K562 (cell line): ENCODE data around the gene CD19. TPM values are rescaled to one million over a fixed set of nuclear protein-coding genes. Genes with fewer than 3 reads are reported as not detected.

Experiments
- FOXJ2 ChIP-seq: fragments of 200-800 bp; sonication (Bioruptor generic); IDR thresholded peaks from 2 replicates; pipeline ENCODE4 v1.6.1; 2016; ENCODE audit warnings: missing genetic modification characterization, missing compliant biosample characterization
- FOXP1 ChIP-seq: sonication (generic); formaldehyde crosslinking; IDR thresholded peaks from 2 replicates; pipeline ENCODE4 v1.8.0; 2022; ENCODE audit warnings: mild to moderate bottlenecking, missing genetic modification reagents
- HCFC1 ChIP-seq: IDR thresholded peaks from 2 replicates; pipeline ENCODE4 v1.6.1; 2012; ENCODE audit warnings: low read depth, low read length, improper control_type of control experiment
- KAT8 ChIP-seq: fragments of 450-650 bp; IDR thresholded peaks from 2 replicates; pipeline ENCODE4 v1.6.1; 2016; ENCODE audit warnings: low read depth, mild to moderate bottlenecking
- LEF1 ChIP-seq: fragments of 450-650 bp; IDR thresholded peaks from 2 replicates; pipeline ENCODE4 v1.6.1; 2016; ENCODE audit warnings: mild to moderate bottlenecking
- MEIS2 ChIP-seq: fragments of 450-650 bp; IDR thresholded peaks from 2 replicates; pipeline ENCODE4 v1.6.1; 2014; ENCODE audit warnings: mild to moderate bottlenecking; ENCODE audit not compliant: partially characterized antibody
- MXI1 ChIP-seq: IDR thresholded peaks from 2 replicates; pipeline ENCODE4 v1.6.1; 2011; ENCODE audit warnings: low read depth, mild to moderate bottlenecking, improper control_type of control experiment, low read length
- MYC ChIP-seq, 2 experiments: fragments of 250-450 bp in 1 of 2; sonication (Bioruptor Pico) in 1 of 2; IDR thresholded peaks; 2 replicates each; pipeline versions ENCODE4 v1.5.1 to v1.6.1; 2012 to 2021; ENCODE audit warnings: low read depth in 2 of 2, borderline replicate concordance in 1 of 2, improper control_type of control experiment in 1 of 2, low read length in 1 of 2, mild to moderate bottlenecking in 1 of 2, moderate library complexity in 1 of 2
- POLR2AphosphoS5 ChIP-seq: IDR thresholded peaks from 2 replicates; pipeline ENCODE4 v1.6.1; 2011; ENCODE audit warnings: mild to moderate bottlenecking, low read depth, low read length, moderate library complexity; ENCODE audit not compliant: control insufficient read depth, insufficient read depth
- POLR2B ChIP-seq: fragments of 450-650 bp; IDR thresholded peaks from 2 replicates; pipeline ENCODE4 v1.6.1; 2018; ENCODE audit warnings: low read depth; ENCODE audit not compliant: partially characterized antibody
- ZNF324 ChIP-seq: fragments of 250-450 bp; sonication (Bioruptor Pico); IDR thresholded peaks from 2 replicates; pipeline ENCODE4 v1.4.0; 2020; ENCODE audit warnings: mild to moderate bottlenecking
- ZNF76 ChIP-seq: fragments of 250-450 bp; sonication (Bioruptor Pico); IDR thresholded peaks from 2 replicates; pipeline ENCODE4 v1.4.0; 2020; ENCODE audit warnings: mild to moderate bottlenecking, moderate library complexity, borderline replicate concordance
- ZZZ3 ChIP-seq: fragments of 450-650 bp; IDR thresholded peaks from 2 replicates; pipeline ENCODE4 v1.6.1; 2016; ENCODE audit warnings: antibody characterized with exemption, mild to moderate bottlenecking, moderate library complexity
- polyA plus RNA-seq, 8 experiments: library from polyadenylated mRNA; depleted of rRNA in 4 of 8; stranded (reverse) in 5 of 8; unstranded in 3 of 8; fragments of >200 nt; fragmentation: Nextera tagmentation in 2 of 8; fragmentation: Illumina TruSeq in 1 of 8; extraction: Ambion mirVana in 2 of 8; extraction: Trizol in 1 of 8; gene quantifications; 2 replicates each; pipeline versions ENCODE4 v1.2.1 to v1.2.3, GENCODE V29; 2011 to 2014; ENCODE audit warnings: inconsistent platforms in 1 of 8, missing spikeins in 1 of 8
- total RNA-seq, 7 experiments: library from RNA; depleted of rRNA in 6 of 7; stranded (reverse); fragments of >200 nt in 6 of 7; fragmentation: Illumina TruSeq in 2 of 7; extraction: Trizol in 2 of 7; gene quantifications; 2 replicates each; pipeline versions ENCODE4 v1.2.1 to v1.2.3, GENCODE V29; 2011 to 2021; ENCODE audit warnings: low replicate concordance in 1 of 7
- TF ChIP-seq, protein P1 (sequence below): sonication (generic); formaldehyde crosslinking; IDR thresholded peaks from 2 replicates; pipeline ENCODE4 v1.8.0; 2022; ENCODE audit warnings: missing genetic modification reagents, mild to moderate bottlenecking, moderate library complexity, borderline replicate concordance
- TF ChIP-seq, protein P2 (sequence below): fragments of 450-650 bp; IDR thresholded peaks from 2 replicates; pipeline ENCODE4 v1.6.1; 2018; ENCODE audit not compliant: partially characterized antibody
- TF ChIP-seq, protein P3 (sequence below): fragments of 450-650 bp; IDR thresholded peaks from 2 replicates; pipeline ENCODE4 v1.6.1; 2016; ENCODE audit warnings: antibody characterized with exemption
- TF ChIP-seq, protein P4 (sequence below): fragments of 450-650 bp; IDR thresholded peaks from 2 replicates; pipeline ENCODE4 v1.6.1; 2018; ENCODE audit warnings: mild to moderate bottlenecking, low read depth; ENCODE audit not compliant: partially characterized antibody

CD19 gene
- total and polyA plus RNA-seq, 9 of the 15 experiments (the other 6 are each of a cell fraction or from before 2014, with no cell fraction given): 0.27 to 3.7 (median 2.0) TPM; not detected in 1

DNA sequence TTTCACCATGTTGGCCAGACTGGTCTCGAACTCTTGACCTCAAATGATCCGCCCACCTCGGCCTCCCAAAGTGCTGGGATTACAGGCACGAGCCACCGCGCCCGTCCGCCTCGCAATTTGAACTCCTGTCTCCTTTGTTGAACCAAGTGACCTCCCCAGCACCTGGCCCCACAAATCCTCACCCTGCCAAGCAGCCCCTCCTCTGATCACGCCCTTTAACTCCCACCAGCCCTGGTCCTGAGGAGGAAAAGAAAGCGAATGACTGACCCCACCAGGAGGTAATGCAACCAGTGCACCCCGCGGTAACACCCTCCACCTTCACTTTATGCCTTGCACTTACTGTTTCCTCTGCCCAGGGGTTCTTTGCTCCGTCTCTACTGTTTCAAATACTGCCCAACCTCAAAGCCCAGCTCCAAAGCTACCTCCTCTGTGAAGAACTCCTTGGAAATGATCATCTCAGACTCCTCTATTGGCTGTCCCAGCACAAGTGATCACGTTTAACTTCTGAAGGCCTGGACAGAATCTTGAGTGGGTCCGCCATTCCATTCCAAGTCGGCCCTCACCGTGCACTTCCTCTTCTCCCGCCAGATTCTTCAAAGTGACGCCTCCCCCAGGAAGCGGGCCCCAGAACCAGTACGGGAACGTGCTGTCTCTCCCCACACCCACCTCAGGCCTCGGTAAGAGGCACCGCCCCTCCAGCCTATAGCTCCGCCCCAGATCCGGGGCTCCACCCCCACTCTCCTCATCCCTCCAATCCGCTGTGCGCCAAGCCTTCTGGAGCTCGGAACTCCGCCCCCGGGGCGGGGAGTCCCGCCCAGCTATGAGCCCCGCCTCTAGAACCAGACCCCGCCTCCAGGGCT lies 4.4 kb downstream of the CD19 start (continued):
- TF ChIP-seq, protein P1, sequence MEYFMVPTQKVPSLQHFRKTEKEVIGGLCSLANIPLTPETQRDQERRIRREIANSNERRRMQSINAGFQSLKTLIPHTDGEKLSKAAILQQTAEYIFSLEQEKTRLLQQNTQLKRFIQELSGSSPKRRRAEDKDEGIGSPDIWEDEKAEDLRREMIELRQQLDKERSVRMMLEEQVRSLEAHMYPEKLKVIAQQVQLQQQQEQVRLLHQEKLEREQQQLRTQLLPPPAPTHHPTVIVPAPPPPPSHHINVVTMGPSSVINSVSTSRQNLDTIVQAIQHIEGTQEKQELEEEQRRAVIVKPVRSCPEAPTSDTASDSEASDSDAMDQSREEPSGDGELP (CRISPR knock-in tag): peak; percentile 61; the same call in 1 of the 2 replicates
- TF ChIP-seq, protein P2, sequence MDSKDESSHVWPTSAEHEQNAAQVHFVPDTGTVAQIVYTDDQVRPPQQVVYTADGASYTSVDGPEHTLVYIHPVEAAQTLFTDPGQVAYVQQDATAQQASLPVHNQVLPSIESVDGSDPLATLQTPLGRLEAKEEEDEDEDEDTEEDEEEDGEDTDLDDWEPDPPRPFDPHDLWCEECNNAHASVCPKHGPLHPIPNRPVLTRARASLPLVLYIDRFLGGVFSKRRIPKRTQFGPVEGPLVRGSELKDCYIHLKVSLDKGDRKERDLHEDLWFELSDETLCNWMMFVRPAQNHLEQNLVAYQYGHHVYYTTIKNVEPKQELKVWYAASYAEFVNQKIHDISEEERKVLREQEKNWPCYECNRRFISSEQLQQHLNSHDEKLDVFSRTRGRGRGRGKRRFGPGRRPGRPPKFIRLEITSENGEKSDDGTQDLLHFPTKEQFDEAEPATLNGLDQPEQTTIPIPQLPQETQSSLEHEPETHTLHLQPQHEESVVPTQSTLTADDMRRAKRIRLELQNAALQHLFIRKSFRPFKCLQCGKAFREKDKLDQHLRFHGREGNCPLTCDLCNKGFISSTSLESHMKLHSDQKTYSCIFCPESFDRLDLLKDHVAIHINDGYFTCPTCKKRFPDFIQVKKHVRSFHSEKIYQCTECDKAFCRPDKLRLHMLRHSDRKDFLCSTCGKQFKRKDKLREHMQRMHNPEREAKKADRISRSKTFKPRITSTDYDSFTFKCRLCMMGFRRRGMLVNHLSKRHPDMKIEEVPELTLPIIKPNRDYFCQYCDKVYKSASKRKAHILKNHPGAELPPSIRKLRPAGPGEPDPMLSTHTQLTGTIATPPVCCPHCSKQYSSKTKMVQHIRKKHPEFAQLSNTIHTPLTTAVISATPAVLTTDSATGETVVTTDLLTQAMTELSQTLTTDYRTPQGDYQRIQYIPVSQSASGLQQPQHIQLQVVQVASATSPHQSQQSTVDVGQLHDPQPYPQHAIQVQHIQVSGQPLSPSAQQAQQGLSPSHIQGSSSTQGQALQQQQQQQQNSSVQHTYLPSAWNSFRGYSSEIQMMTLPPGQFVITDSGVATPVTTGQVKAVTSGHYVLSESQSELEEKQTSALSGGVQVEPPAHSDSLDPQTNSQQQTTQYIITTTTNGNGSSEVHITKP: peak; percentile 40
- TF ChIP-seq POLR2AphosphoS5: 0 out of 2 replicates have a peak, but pooled peaks have one; percentile 22
- TF ChIP-seq ZNF76: no peak
- TF ChIP-seq LEF1: 0 out of 2 replicates have a peak, but pooled peaks have one; percentile 39
- peak; percentile 75 for TF ChIP-seq MYC (IDR thresholded peaks at IDR 0.05; ENCODE audit: low read depth, low read length)
- no peak for TF ChIP-seq MYC (CRISPR knock-in tag; IDR thresholded peaks at IDR 0.05; ENCODE audit: borderline replicate concordance, low read depth)
- TF ChIP-seq ZNF324 (CRISPR knock-in tag): no peak
- TF ChIP-seq HCFC1: peak; percentile 13; the same call in 1 of the 2 replicates
- TF ChIP-seq KAT8: no peak
- peak; percentile 92 for TF ChIP-seq FOXP1 (CRISPR knock-in tag)
- TF ChIP-seq MXI1: peak; percentile 30; the same call in 1 of the 2 replicates
- TF ChIP-seq FOXJ2 (tag): no peak
- no peak for TF ChIP-seq ZZZ3
- TF ChIP-seq MEIS2: no peak
- TF ChIP-seq POLR2B: peak; percentile 35
- TF ChIP-seq, protein P3, sequence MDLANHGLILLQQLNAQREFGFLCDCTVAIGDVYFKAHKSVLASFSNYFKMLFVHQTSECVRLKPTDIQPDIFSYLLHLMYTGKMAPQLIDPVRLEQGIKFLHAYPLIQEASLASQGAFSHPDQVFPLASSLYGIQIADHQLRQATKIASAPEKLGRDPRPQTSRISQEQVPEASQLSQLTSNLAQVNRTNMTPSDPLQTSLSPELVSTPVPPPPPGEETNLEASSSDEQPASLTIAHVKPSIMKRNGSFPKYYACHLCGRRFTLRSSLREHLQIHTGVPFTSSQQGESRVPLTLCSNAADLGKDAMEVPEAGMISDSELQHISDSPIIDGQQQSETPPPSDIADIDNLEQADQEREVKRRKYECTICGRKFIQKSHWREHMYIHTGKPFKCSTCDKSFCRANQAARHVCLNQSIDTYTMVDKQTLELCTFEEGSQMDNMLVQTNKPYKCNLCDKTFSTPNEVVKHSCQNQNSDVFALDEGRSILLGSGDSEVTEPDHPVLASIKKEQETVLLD: peak; percentile 33; the same call in 1 of the 2 replicates
- TF ChIP-seq, protein P4, sequence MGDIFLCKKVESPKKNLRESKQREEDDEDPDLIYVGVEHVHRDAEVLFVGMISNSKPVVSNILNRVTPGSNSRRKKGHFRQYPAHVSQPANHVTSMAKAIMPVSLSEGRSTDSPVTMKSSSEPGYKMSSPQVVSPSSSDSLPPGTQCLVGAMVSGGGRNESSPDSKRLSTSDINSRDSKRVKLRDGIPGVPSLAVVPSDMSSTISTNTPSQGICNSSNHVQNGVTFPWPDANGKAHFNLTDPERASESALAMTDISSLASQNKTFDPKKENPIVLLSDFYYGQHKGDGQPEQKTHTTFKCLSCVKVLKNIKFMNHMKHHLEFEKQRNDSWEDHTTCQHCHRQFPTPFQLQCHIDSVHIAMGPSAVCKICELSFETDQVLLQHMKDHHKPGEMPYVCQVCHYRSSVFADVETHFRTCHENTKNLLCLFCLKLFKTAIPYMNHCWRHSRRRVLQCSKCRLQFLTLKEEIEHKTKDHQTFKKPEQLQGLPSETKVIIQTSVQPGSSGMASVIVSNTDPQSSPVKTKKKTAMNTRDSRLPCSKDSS: no peak
